DND-41 (cell line): Measurements from ENCODE around the gene AKAP13.

Source experiments
- EZH2 ChIP-seq: IDR thresholded peaks from 3 replicates; pipeline ENCODE4 v1.6.1; 2012; ENCODE audit warnings: borderline replicate concordance, low read depth, mild to moderate bottlenecking, moderate library complexity, low read length, inconsistent platforms; ENCODE audit not compliant: severe bottlenecking
- TF ChIP-seq, protein P1 (sequence below): IDR thresholded peaks from 2 replicates; pipeline ENCODE4 v1.5.1; 2012; ENCODE audit warnings: borderline replicate concordance, low read length, moderate library complexity, mild to moderate bottlenecking; ENCODE audit not compliant: poor library complexity, severe bottlenecking; ENCODE audit errors: extremely low read depth

DNA sequence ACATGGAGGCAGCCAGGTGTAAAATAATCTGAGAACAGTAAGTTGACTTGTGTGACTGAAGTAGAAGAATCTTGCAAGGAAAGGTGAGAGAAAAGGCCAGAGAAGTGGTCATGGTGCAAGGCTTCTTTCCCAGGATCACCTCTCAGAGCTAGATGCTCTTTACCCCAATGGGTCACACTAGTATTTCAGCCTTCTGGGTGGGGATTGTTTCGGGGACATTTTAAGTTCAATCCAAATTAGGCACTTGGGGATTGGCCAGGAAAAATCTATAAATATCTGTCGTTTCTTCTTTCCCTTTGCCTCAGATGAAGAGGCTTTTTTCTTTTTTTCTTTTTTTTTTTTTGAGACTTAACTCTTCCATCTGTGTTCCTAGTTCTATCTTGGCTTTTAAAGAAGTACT is 226.3 kb downstream of the AKAP13 start:
- TF ChIP-seq EZH2, result no peak
- TF ChIP-seq, protein P1, sequence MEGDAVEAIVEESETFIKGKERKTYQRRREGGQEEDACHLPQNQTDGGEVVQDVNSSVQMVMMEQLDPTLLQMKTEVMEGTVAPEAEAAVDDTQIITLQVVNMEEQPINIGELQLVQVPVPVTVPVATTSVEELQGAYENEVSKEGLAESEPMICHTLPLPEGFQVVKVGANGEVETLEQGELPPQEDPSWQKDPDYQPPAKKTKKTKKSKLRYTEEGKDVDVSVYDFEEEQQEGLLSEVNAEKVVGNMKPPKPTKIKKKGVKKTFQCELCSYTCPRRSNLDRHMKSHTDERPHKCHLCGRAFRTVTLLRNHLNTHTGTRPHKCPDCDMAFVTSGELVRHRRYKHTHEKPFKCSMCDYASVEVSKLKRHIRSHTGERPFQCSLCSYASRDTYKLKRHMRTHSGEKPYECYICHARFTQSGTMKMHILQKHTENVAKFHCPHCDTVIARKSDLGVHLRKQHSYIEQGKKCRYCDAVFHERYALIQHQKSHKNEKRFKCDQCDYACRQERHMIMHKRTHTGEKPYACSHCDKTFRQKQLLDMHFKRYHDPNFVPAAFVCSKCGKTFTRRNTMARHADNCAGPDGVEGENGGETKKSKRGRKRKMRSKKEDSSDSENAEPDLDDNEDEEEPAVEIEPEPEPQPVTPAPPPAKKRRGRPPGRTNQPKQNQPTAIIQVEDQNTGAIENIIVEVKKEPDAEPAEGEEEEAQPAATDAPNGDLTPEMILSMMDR, result no peak
